Endodermal cell (in vitro differentiated cells): Measurements from ENCODE around the gene HEPHL1. TPM values are rescaled to one million over a fixed set of nuclear protein-coding genes. Genes with fewer than 3 reads are reported as not detected.

Experiments
- DNase-seq: peaks from one replicate; pipeline ENCODE4 v3.0.0-alpha.2; 2017
- H3K27ac ChIP-seq: 2 replicates; pipeline ENCODE4 v1.5.1; 2013; ENCODE audit warnings: mild to moderate bottlenecking, low read depth, low read length, moderate library complexity
- H3K27me3 ChIP-seq: 2 replicates; pipeline ENCODE4 v1.6.1; 2013; ENCODE audit warnings: mild to moderate bottlenecking, low read length, moderate library complexity; ENCODE audit not compliant: insufficient read depth, control insufficient read depth, poor library complexity, severe bottlenecking
- H3K36me3 ChIP-seq: 2 replicates; pipeline ENCODE4 v1.7.0; 2013; ENCODE audit warnings: mild to moderate bottlenecking, low read length, moderate library complexity; ENCODE audit not compliant: control insufficient read depth, insufficient read depth
- H3K4me1 ChIP-seq: one replicate; pipeline ENCODE4 v1.7.0; 2013; ENCODE audit warnings: low read length; ENCODE audit not compliant: control insufficient read depth, insufficient read depth
- H3K4me3 ChIP-seq: 2 replicates; pipeline ENCODE4 v1.5.1; 2013; ENCODE audit warnings: mild to moderate bottlenecking, low read length, moderate library complexity
- H3K9ac ChIP-seq: 2 replicates; pipeline ENCODE4 v1.6.1; 2013; ENCODE audit warnings: mild to moderate bottlenecking, low read length, moderate library complexity; ENCODE audit not compliant: poor library complexity, severe bottlenecking; ENCODE audit errors: extremely low read depth
- H3K9me3 ChIP-seq: 2 replicates; pipeline ENCODE4 v1.6.1; 2013; ENCODE audit warnings: mild to moderate bottlenecking, low read length, moderate library complexity; ENCODE audit not compliant: control insufficient read depth
- H3K27ac Mint-ChIP-seq: 2 replicates; pipeline ENCODE4 v1.8.0; 2020; ENCODE audit warnings: mixed read lengths
- H3K27me3 Mint-ChIP-seq: 2 replicates; pipeline ENCODE4 v1.8.0; 2021; ENCODE audit warnings: mild to moderate bottlenecking, mixed read lengths; ENCODE audit not compliant: insufficient read depth
- H3K36me3 Mint-ChIP-seq: 2 replicates; pipeline ENCODE4 v1.8.0; 2020; ENCODE audit warnings: low read depth, mixed read lengths
- H3K4me1 Mint-ChIP-seq: 2 replicates; pipeline ENCODE4 v1.8.0; 2020; ENCODE audit warnings: mixed read lengths
- H3K4me3 Mint-ChIP-seq: 2 replicates; pipeline ENCODE4 v1.8.0; 2020; ENCODE audit warnings: mild to moderate bottlenecking, moderate library complexity, mixed read lengths
- H3K9me3 Mint-ChIP-seq: 2 replicates; pipeline ENCODE4 v1.8.0; 2020; ENCODE audit warnings: mild to moderate bottlenecking, mixed read lengths
- CTCF ChIP-seq: fragments of 200-600 bp; sonication (generic); conservative IDR thresholded peaks from 2 replicates; pipeline ENCODE4 v1.5.0; 2021; ENCODE audit warnings: antibody characterized with exemption, mild to moderate bottlenecking
- WGBS, 2 experiments: methylation state at CpG; one replicate each; pipeline versions ENCODE4 v1.1.5 to v1.1.7; 2013; ENCODE audit warnings: missing lambda C conversion rate in 2 of 2, mixed read lengths in 1 of 2; ENCODE audit not compliant: insufficient coverage in 1 of 2, insufficient read length in 1 of 2; 5-methylcytosine and 5-hydroxymethylcytosine counted together
- total RNA-seq, 2 donors: library from RNA; stranded (reverse); fragmentation: NEBNext Ultra II Directional in 1 of 2; extraction: Animal tissue kit (Norgen Biotek cat#: 25700) in 1 of 2; gene quantifications; 2 replicates in 1 of 2; 3 replicates in 1 of 2; pipeline ENCODE4 v1.2.1, GENCODE V29; 2021

The HEPHL1 gene
- total RNA-seq, 2 donors from 2014 or later: not detected

GRCh38 chr11:93997741-93998140 lies 23.4 kb upstream of the HEPHL1 start:
- Histone ChIP-seq H3K27me3 (no peaks in the 10 kb centered on the region), H3K4me1 (no peaks in the 10 kb centered on the region), H3K9ac (no peak overlapping the region), H3K4me3 (no peak overlapping the region), H3K27ac (no peak overlapping the region), H3K9me3 (peaks cover 13% of the 10 kb centered on the region), H3K36me3 (no peaks in the 10 kb centered on the region)
- no peaks in the 10 kb centered on the region for H3K27me3 Mint-ChIP-seq
- peaks cover 11% of the 10 kb centered on the region for H3K9me3 Mint-ChIP-seq
- no peak overlapping the region for H3K4me3 Mint-ChIP-seq
- 100% methylated on average over 1 to 3 of the region's 3 CpGs for WGBS, 2 experiments
- no peak overlapping the region for H3K27ac Mint-ChIP-seq
- no peaks in the 10 kb centered on the region for H3K36me3 Mint-ChIP-seq
- no peaks in the 10 kb centered on the region for H3K4me1 Mint-ChIP-seq
- no peak for TF ChIP-seq CTCF
- no peak for DNase-seq

- no peaks in the 10 kb centered on the region for H3K4me1 Mint-ChIP-seq
- no peak overlapping the region for H3K27ac ChIP-seq
These were observed 20.5 kb upstream of the HEPHL1 start for GRCh38 chr11:94000659-94001058.

GRCh38 chr11:94002226-94002625 lies 18.9 kb upstream of the HEPHL1 start:
- Histone ChIP-seq H3K27me3 (no peaks in the 10 kb centered on the region), H3K36me3 (no peaks in the 10 kb centered on the region), H3K4me3 (no peak overlapping the region), H3K9me3 (no peaks in the 10 kb centered on the region), H3K4me1 (no peaks in the 10 kb centered on the region), H3K9ac (no peak overlapping the region), H3K27ac (no peak overlapping the region)
- DNase-seq: no peak
- Mint-ChIP-seq H3K4me3 (no peak overlapping the region), H3K4me1 (no peaks in the 10 kb centered on the region), H3K27ac (no peak overlapping the region), H3K36me3 (no peaks in the 10 kb centered on the region), H3K27me3 (no peaks in the 10 kb centered on the region), H3K9me3 (no peaks in the 10 kb centered on the region)
- 92 to 94% methylated on average over 2 of the region's 2 CpGs for WGBS, 2 experiments
- no peak for TF ChIP-seq CTCF

More at GRCh38 chr11:94000659-94001058, 20.5 kb upstream of the HEPHL1 start:
- Mint-ChIP-seq H3K9me3 (peaks cover 1% of the 10 kb centered on the region), H3K36me3 (no peaks in the 10 kb centered on the region), H3K27ac (no peak overlapping the region), H3K27me3 (no peaks in the 10 kb centered on the region), H3K4me3 (no peak overlapping the region)
- TF ChIP-seq CTCF: no peak
- Histone ChIP-seq H3K4me1 (no peaks in the 10 kb centered on the region), H3K9ac (no peak overlapping the region), H3K27me3 (no peaks in the 10 kb centered on the region), H3K4me3 (no peak overlapping the region), H3K36me3 (no peaks in the 10 kb centered on the region), H3K9me3 (no peaks in the 10 kb centered on the region)
- no peak for DNase-seq
- 86 to 91% methylated on average over 2 of the region's 2 CpGs for WGBS, 2 experiments
